ENCODE data around the gene WFDC11.

The WFDC11 gene

DNA sequence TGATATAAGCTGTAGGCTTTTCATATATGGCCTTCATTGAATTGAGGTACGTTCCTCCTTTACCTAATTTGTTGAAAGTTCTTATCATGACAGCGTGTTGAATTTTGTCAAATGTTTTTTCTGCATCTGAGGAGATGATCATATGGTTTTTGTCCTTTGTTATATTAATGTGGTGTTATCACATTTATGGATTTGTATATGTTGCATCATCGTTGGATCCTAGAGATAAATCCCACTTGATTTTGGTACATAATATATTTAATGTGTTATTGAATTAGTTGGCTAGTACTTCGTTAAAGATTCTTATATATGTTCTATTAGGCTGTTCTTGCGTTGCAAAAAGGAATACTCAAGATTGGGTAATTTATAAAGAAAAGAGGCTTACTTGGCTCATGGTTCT is 30.4 kb downstream of the WFDC11 start:
- no peak overlapping the region for H3K23ac ChIP-seq (ENCODE audit: low read length)
- no peaks in the 10 kb centered on the region for H3K79me1 ChIP-seq (ENCODE audit: low read length)
- WGBS (ENCODE audit: extremely low coverage, insufficient coverage, low lambda C conversion rate): 100% methylated on average over 1 of the region's 5 CpGs
- no peak overlapping the region for H3K56ac ChIP-seq (ENCODE audit: low read length)
- H3K4me2 ChIP-seq (ENCODE audit: low read length): no peak overlapping the region
- H3K18ac ChIP-seq (ENCODE audit: low read length): no peak overlapping the region
- H3K9ac ChIP-seq (ENCODE audit: low read length): no peak overlapping the region
- no peak overlapping the region for H4K8ac ChIP-seq (ENCODE audit: low read depth, low read length)
- H3K79me2 ChIP-seq (ENCODE audit: control insufficient read depth, insufficient read depth, low read length): no peaks in the 10 kb centered on the region
- no peak overlapping the region for H3K4ac ChIP-seq (ENCODE audit: low read depth, low read length)
- H2BK120ac ChIP-seq (ENCODE audit: low read depth, low read length): no peak overlapping the region
- H3K4me3 ChIP-seq (ENCODE audit: low read length): no peak overlapping the region
- no peaks in the 10 kb centered on the region for H3K27me3 ChIP-seq (ENCODE audit: insufficient read depth, low read length, poor library complexity)
- no peak for DNase-seq
- H2BK5ac ChIP-seq (ENCODE audit: low read length): no peak overlapping the region
- H3K27ac ChIP-seq (ENCODE audit: low read depth, low read length): no peak overlapping the region
- H2BK15ac ChIP-seq (replicated peaks; ENCODE audit: low read depth): no peak overlapping the region
- no peak overlapping the region for H4K5ac ChIP-seq (ENCODE audit: low read length)
- H3K4me1 ChIP-seq (ENCODE audit: control insufficient read depth, low read depth, low read length): no peaks in the 10 kb centered on the region
- no peaks in the 10 kb centered on the region for H3K36me3 ChIP-seq (ENCODE audit: control insufficient read depth, insufficient read depth, low read length)
- H2AK5ac ChIP-seq (ENCODE audit: low read length): no peak overlapping the region

DNA sequence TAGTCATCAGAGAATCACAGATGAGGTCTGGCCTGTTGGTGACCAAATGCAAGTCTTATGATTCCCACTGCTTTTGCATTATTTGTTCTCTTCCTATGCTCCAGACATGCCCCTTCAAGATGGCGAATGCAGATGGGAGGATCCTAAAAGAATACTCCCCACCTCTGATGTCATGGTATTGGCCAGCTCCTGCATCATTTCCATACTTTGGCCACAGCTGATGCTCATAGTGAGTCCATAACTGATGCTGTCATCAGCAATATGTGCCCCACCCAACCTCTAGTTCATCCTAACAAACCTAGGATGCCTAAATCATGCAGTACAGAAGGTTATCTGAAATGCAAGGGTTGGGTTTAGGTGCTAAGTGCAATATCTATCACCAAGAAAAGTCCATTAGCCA is 33.5 kb downstream of the WFDC11 start:
- Histone ChIP-seq H3K23ac (ENCODE audit: low read length) (no peak overlapping the region), H3K4me3 (ENCODE audit: low read length) (no peak overlapping the region), H2AK5ac (ENCODE audit: low read length) (no peak overlapping the region), H3K4me1 (ENCODE audit: control insufficient read depth, low read depth, low read length) (no peaks in the 10 kb centered on the region), H4K8ac (ENCODE audit: low read depth, low read length) (no peak overlapping the region), H3K27ac (ENCODE audit: low read depth, low read length) (no peak overlapping the region), H3K18ac (ENCODE audit: low read length) (no peak overlapping the region), H3K4ac (ENCODE audit: low read depth, low read length) (no peak overlapping the region), H2BK5ac (ENCODE audit: low read length) (no peak overlapping the region), H3K36me3 (ENCODE audit: control insufficient read depth, insufficient read depth, low read length) (no peaks in the 10 kb centered on the region), H3K9ac (ENCODE audit: low read length) (no peak overlapping the region), H3K79me2 (ENCODE audit: control insufficient read depth, insufficient read depth, low read length) (no peaks in the 10 kb centered on the region), H3K79me1 (ENCODE audit: low read length) (no peaks in the 10 kb centered on the region), H3K4me2 (ENCODE audit: low read length) (no peak overlapping the region), H2BK15ac (replicated peaks; ENCODE audit: low read depth) (no peak overlapping the region), H4K5ac (ENCODE audit: low read length) (no peak overlapping the region), H2BK120ac (ENCODE audit: low read depth, low read length) (no peak overlapping the region), H3K27me3 (ENCODE audit: insufficient read depth, low read length, poor library complexity) (no peaks in the 10 kb centered on the region), H3K56ac (ENCODE audit: low read length) (no peak overlapping the region)
- WGBS (ENCODE audit: extremely low coverage, insufficient coverage, low lambda C conversion rate): no CpG with 5 or more reads among the region's 1 CpG
- DNase-seq: no peak

DNA sequence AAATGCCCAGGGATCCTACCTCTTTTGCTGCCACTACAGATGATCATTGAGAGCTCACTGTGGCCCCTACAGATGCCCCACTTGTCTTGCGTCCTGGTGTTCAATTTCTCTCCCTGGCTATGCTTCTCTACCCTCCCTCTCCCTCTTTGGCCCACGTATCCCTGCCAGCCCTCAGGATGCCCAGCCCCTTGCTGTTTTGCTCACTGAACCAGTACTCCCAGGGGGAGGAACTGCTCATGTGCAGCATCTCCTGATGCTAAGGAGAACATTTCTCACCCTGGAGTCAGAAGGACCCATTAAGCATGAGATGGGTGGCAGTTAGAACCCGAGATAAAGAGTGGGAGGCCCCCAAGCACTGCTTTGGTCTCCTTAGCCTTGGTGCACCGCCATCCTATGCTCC is 38.9 kb downstream of the WFDC11 start, which contains the start of gene WFDC9:
WFDC9 (minus strand) TSS at position 101 of the 400 bp plus-strand sequence. CDS start 21,103 bp downstream, outside the sequence.
- Histone ChIP-seq H2BK120ac (ENCODE audit: low read depth, low read length) (no peak within 1 kb of the TSS), H3K4me3 (ENCODE audit: low read length) (no peak within 1 kb of the TSS), H2AK5ac (ENCODE audit: low read length) (peak within 1 kb of the TSS; percentile 0), H3K36me3 (ENCODE audit: control insufficient read depth, insufficient read depth, low read length) (no peaks in the 10 kb centered on the region), H3K79me1 (ENCODE audit: low read length) (no peaks in the 10 kb centered on the region), H4K8ac (ENCODE audit: low read depth, low read length) (no peak within 1 kb of the TSS), H3K79me2 (ENCODE audit: control insufficient read depth, insufficient read depth, low read length) (no peaks in the 10 kb centered on the region), H4K5ac (ENCODE audit: low read length) (no peak within 1 kb of the TSS), H3K4ac (ENCODE audit: low read depth, low read length) (no peak within 1 kb of the TSS), H3K4me1 (ENCODE audit: control insufficient read depth, low read depth, low read length) (peaks cover 2% of the 10 kb centered on the region), H3K27ac (ENCODE audit: low read depth, low read length) (no peak within 1 kb of the TSS), H3K56ac (ENCODE audit: low read length) (peak within 1 kb of the TSS; percentile 30), H3K23ac (ENCODE audit: low read length) (no peak within 1 kb of the TSS), H3K9ac (ENCODE audit: low read length) (no peak within 1 kb of the TSS), H3K4me2 (ENCODE audit: low read length) (no peak within 1 kb of the TSS), H2BK5ac (ENCODE audit: low read length) (no peak within 1 kb of the TSS), H3K18ac (ENCODE audit: low read length) (no peak within 1 kb of the TSS), H2BK15ac (replicated peaks; ENCODE audit: low read depth) (no peak within 1 kb of the TSS), H3K27me3 (ENCODE audit: insufficient read depth, low read length, poor library complexity) (no peaks in the 10 kb centered on the region)
- WGBS (ENCODE audit: extremely low coverage, insufficient coverage, low lambda C conversion rate): no CpG with 5 or more reads among the region's 4 CpGs
- DNase-seq: no peak

DNA sequence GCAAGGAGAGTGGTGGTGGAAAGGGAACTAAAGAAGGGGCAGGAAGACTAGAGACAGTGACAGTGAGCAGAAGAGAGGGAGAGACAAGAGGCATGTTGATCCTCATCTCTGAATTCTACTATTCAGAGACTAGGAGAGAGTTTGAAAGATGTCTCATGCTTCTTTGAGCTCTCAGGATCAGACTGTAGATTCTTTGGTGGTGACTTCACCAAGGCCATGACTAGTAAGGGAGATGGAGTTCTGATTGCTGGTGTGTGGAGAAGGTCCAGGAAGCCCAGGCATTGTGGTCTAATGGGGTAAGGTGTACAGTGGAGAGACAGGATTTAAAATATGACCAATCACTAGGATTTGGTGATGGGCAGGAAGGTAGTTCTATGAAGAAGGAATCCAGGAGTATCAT is 39.7 kb downstream of the WFDC11 start:
- Histone ChIP-seq H2BK5ac (ENCODE audit: low read length) (no peak overlapping the region), H3K56ac (ENCODE audit: low read length) (peak overlapping the region; percentile 30), H3K27ac (ENCODE audit: low read depth, low read length) (no peak overlapping the region), H3K4me3 (ENCODE audit: low read length) (no peak overlapping the region), H3K9ac (ENCODE audit: low read length) (no peak overlapping the region), H3K4ac (ENCODE audit: low read depth, low read length) (no peak overlapping the region), H3K4me2 (ENCODE audit: low read length) (no peak overlapping the region), H3K4me1 (ENCODE audit: control insufficient read depth, low read depth, low read length) (peaks cover 2% of the 10 kb centered on the region), H3K36me3 (ENCODE audit: control insufficient read depth, insufficient read depth, low read length) (no peaks in the 10 kb centered on the region), H3K18ac (ENCODE audit: low read length) (no peak overlapping the region), H3K79me2 (ENCODE audit: control insufficient read depth, insufficient read depth, low read length) (no peaks in the 10 kb centered on the region), H2BK120ac (ENCODE audit: low read depth, low read length) (no peak overlapping the region), H2BK15ac (replicated peaks; ENCODE audit: low read depth) (no peak overlapping the region), H3K27me3 (ENCODE audit: insufficient read depth, low read length, poor library complexity) (no peaks in the 10 kb centered on the region), H4K5ac (ENCODE audit: low read length) (no peak overlapping the region), H3K23ac (ENCODE audit: low read length) (no peak overlapping the region), H3K79me1 (ENCODE audit: low read length) (no peaks in the 10 kb centered on the region), H4K8ac (ENCODE audit: low read depth, low read length) (no peak overlapping the region), H2AK5ac (ENCODE audit: low read length) (peak overlapping the region; percentile 0)
- DNase-seq: peak; percentile 15

DNA sequence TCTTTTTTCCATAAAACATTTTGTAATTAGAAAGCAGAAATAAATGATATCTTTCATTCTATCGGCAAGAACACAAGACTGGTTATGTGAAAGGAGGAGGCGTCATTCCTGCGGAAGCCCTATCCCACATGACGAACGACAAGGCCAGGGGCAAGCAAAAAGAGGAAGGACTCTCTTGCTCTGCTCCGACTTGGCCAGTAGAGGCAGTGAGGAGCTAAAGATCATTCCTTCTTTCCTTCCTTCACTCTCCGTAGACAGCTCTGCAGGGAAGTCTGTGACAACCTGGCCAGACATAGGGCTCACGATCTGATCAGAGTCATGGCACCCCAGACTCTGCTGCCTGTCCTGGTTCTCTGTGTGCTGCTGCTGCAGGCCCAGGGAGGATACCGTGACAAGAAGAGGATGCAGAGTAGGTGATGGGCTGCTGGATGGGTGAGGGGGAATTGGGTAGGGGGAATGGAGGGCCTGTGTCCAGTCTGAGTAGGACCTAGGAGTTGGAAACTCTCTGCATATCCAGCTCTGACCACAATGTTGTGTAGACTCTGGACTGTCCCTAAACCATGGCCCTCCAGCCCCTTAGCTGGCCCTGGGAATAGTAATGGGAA is 40.4 kb downstream of the WFDC11 start, which contains the start of gene WFDC10A:
WFDC10A (plus strand) TSS at position 244 of the 605 bp plus-strand sequence; CDS start at position 319, 75 bp downstream.
- Histone ChIP-seq H2AK5ac (ENCODE audit: low read length) (peak within 1 kb of the TSS; percentile 0), H4K5ac (ENCODE audit: low read length) (no peak within 1 kb of the TSS), H3K4me1 (ENCODE audit: control insufficient read depth, low read depth, low read length) (peaks cover 2% of the 10 kb centered on the region), H3K79me2 (ENCODE audit: control insufficient read depth, insufficient read depth, low read length) (no peaks in the 10 kb centered on the region), H3K27ac (ENCODE audit: low read depth, low read length) (no peak within 1 kb of the TSS), H3K9ac (ENCODE audit: low read length) (peak within 1 kb of the TSS; percentile 49), H3K27me3 (ENCODE audit: insufficient read depth, low read length, poor library complexity) (no peaks in the 10 kb centered on the region), H2BK5ac (ENCODE audit: low read length) (peak within 1 kb of the TSS; percentile 83), H3K4me2 (ENCODE audit: low read length) (no peak within 1 kb of the TSS), H3K4me3 (ENCODE audit: low read length) (no peak within 1 kb of the TSS), H2BK120ac (ENCODE audit: low read depth, low read length) (no peak within 1 kb of the TSS), H2BK15ac (replicated peaks; ENCODE audit: low read depth) (no peak within 1 kb of the TSS), H3K18ac (ENCODE audit: low read length) (no peak within 1 kb of the TSS), H3K4ac (ENCODE audit: low read depth, low read length) (no peak within 1 kb of the TSS), H3K23ac (ENCODE audit: low read length) (no peak within 1 kb of the TSS), H3K56ac (ENCODE audit: low read length) (peak within 1 kb of the TSS; percentile 81), H3K79me1 (ENCODE audit: low read length) (no peaks in the 10 kb centered on the region), H3K36me3 (ENCODE audit: control insufficient read depth, insufficient read depth, low read length) (no peaks in the 10 kb centered on the region), H4K8ac (ENCODE audit: low read depth, low read length) (no peak within 1 kb of the TSS)
- no CpG with 5 or more reads among the region's 9 CpGs for WGBS (ENCODE audit: extremely low coverage, insufficient coverage, low lambda C conversion rate)
- peak; percentile 93 for DNase-seq

GRCh38 chr20:45626540-45626939 is 43.5 kb downstream of the WFDC11 start:
- H3K4me1 ChIP-seq (ENCODE audit: control insufficient read depth, low read depth, low read length): peaks cover 2% of the 10 kb centered on the region
- no peak overlapping the region for H4K8ac ChIP-seq (ENCODE audit: low read depth, low read length)
- DNase-seq: no peak
- H3K23ac ChIP-seq (ENCODE audit: low read length): no peak overlapping the region
- H3K4ac ChIP-seq (ENCODE audit: low read depth, low read length): no peak overlapping the region
- H3K4me2 ChIP-seq (ENCODE audit: low read length): no peak overlapping the region
- no peak overlapping the region for H2BK5ac ChIP-seq (ENCODE audit: low read length)
- H3K18ac ChIP-seq (ENCODE audit: low read length): no peak overlapping the region
- H3K79me1 ChIP-seq (ENCODE audit: low read length): no peaks in the 10 kb centered on the region
- no peak overlapping the region for H4K5ac ChIP-seq (ENCODE audit: low read length)
- H2BK120ac ChIP-seq (ENCODE audit: low read depth, low read length): no peak overlapping the region
- no peak overlapping the region for H3K56ac ChIP-seq (ENCODE audit: low read length)
- no peak overlapping the region for H3K27ac ChIP-seq (ENCODE audit: low read depth, low read length)
- H3K36me3 ChIP-seq (ENCODE audit: control insufficient read depth, insufficient read depth, low read length): no peaks in the 10 kb centered on the region
- H3K4me3 ChIP-seq (ENCODE audit: low read length): no peak overlapping the region
- no peak overlapping the region for H2BK15ac ChIP-seq (replicated peaks; ENCODE audit: low read depth)
- no peaks in the 10 kb centered on the region for H3K27me3 ChIP-seq (ENCODE audit: insufficient read depth, low read length, poor library complexity)
- no CpG with 5 or more reads among the region's 2 CpGs for WGBS (ENCODE audit: extremely low coverage, insufficient coverage, low lambda C conversion rate)
- no peaks in the 10 kb centered on the region for H3K79me2 ChIP-seq (ENCODE audit: control insufficient read depth, insufficient read depth, low read length)
- no peak overlapping the region for H3K9ac ChIP-seq (ENCODE audit: low read length)
- H2AK5ac ChIP-seq (ENCODE audit: low read length): no peak overlapping the region

Measured in mesendoderm (in vitro differentiated cells).